Osteoblast (primary cell): ENCODE data around the gene ATG4D. TPM values are rescaled to one million over a fixed set of nuclear protein-coding genes. Genes with fewer than 3 reads are reported as not detected.
A peak's percentile ranks its signal among the peaks of the same experiment; 100 is the strongest.

Source experiments
- DNase-seq: peaks from one replicate; pipeline ENCODE4 v3.0.0; 2011; ENCODE audit warnings: low spot score, mixed read lengths; ENCODE audit not compliant: insufficient read length; ENCODE audit errors: missing footprints
- H2AFZ ChIP-seq: 2 replicates; pipeline ENCODE4 v1.6.0; 2011; ENCODE audit warnings: mild to moderate bottlenecking, low read length
- H3K27ac ChIP-seq: 2 replicates; pipeline ENCODE4 v1.5.1; 2011; ENCODE audit warnings: mild to moderate bottlenecking, low read depth, low read length, moderate library complexity
- H3K27me3 ChIP-seq: 2 replicates; pipeline ENCODE4 v1.6.0; 2012; ENCODE audit warnings: mild to moderate bottlenecking, control low read depth, inconsistent platforms, low read length, moderate library complexity; ENCODE audit not compliant: insufficient read depth
- H3K36me3 ChIP-seq: 2 replicates; pipeline ENCODE4 v1.5.1; 2011; ENCODE audit warnings: mild to moderate bottlenecking, low read length, control low read depth, moderate library complexity; ENCODE audit not compliant: insufficient read depth
- H3K4me1 ChIP-seq: 2 replicates; pipeline ENCODE4 v1.5.1; 2011; ENCODE audit warnings: mild to moderate bottlenecking, low read length, control low read depth, moderate library complexity; ENCODE audit not compliant: insufficient read depth
- H3K4me2 ChIP-seq: 2 replicates; pipeline ENCODE4 v1.6.0; 2011; ENCODE audit warnings: mild to moderate bottlenecking, low read length; ENCODE audit not compliant: insufficient read depth
- H3K4me3 ChIP-seq: fragments of 200-600 bp; sonication (generic); 3 replicates; pipeline ENCODE4 v1.5.1; 2012; ENCODE audit warnings: mild to moderate bottlenecking, low read length, inconsistent platforms; ENCODE audit not compliant: insufficient read depth
- H3K79me2 ChIP-seq: 2 replicates; pipeline ENCODE4 v1.6.0; 2012; ENCODE audit warnings: mild to moderate bottlenecking, low read length, control low read depth, inconsistent platforms; ENCODE audit not compliant: insufficient read depth
- H3K9me3 ChIP-seq: 2 replicates; pipeline ENCODE4 v1.5.1; 2011; ENCODE audit warnings: low read depth, low read length, control low read depth
- H4K20me1 ChIP-seq: 2 replicates; pipeline ENCODE4 v1.6.0; 2012; ENCODE audit warnings: mild to moderate bottlenecking, low read length, control low read depth; ENCODE audit not compliant: insufficient read depth
- total RNA-seq: library from RNA; depleted of rRNA; stranded (reverse); fragments of >200 nt; gene quantifications from 2 replicates; pipeline ENCODE4 v1.2.3, GENCODE V29; 2012
- TF ChIP-seq, protein P1 (sequence below): IDR thresholded peaks from 2 replicates; pipeline ENCODE4 v1.5.1; 2011; ENCODE audit warnings: mild to moderate bottlenecking, low read depth, low read length, moderate library complexity; ENCODE audit errors: extremely low read depth

Gene ATG4D
- total RNA-seq, 1 donor: 11.6 TPM

DNA sequence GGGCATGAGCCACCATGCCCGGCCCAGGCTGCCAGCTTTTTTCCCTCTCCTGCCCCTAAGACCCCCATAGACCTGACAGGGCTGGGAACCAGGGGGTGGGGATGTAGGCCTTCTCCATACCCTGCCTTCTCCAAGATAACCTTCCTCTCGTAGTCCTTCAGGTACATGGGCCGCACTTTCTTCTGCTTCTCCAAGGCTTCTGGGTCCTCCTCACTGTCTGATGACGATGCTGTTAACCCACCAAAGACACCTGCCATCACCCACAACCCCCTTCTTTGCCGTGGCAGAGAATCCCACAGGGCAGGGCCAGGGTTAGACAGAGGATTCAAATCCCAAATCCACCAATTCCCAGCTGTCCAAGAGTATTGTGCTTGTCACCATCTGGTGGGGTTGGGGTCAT lies 18.9 kb downstream of the ATG4D start:
- Histone ChIP-seq H3K4me1 (peaks cover 18% of the 10 kb centered on the region), H3K79me2 (peaks cover 19% of the 10 kb centered on the region), H3K4me3 (no peak overlapping the region), H3K9me3 (no peaks in the 10 kb centered on the region), H4K20me1 (no peaks in the 10 kb centered on the region), H2AFZ (no peak overlapping the region), H3K36me3 (peaks cover 35% of the 10 kb centered on the region), H3K4me2 (no peak overlapping the region), H3K27me3 (no peaks in the 10 kb centered on the region), H3K27ac (no peak overlapping the region)
- peak; percentile 54 for DNase-seq
- TF ChIP-seq, protein P1, sequence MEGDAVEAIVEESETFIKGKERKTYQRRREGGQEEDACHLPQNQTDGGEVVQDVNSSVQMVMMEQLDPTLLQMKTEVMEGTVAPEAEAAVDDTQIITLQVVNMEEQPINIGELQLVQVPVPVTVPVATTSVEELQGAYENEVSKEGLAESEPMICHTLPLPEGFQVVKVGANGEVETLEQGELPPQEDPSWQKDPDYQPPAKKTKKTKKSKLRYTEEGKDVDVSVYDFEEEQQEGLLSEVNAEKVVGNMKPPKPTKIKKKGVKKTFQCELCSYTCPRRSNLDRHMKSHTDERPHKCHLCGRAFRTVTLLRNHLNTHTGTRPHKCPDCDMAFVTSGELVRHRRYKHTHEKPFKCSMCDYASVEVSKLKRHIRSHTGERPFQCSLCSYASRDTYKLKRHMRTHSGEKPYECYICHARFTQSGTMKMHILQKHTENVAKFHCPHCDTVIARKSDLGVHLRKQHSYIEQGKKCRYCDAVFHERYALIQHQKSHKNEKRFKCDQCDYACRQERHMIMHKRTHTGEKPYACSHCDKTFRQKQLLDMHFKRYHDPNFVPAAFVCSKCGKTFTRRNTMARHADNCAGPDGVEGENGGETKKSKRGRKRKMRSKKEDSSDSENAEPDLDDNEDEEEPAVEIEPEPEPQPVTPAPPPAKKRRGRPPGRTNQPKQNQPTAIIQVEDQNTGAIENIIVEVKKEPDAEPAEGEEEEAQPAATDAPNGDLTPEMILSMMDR: no peak

DNA sequence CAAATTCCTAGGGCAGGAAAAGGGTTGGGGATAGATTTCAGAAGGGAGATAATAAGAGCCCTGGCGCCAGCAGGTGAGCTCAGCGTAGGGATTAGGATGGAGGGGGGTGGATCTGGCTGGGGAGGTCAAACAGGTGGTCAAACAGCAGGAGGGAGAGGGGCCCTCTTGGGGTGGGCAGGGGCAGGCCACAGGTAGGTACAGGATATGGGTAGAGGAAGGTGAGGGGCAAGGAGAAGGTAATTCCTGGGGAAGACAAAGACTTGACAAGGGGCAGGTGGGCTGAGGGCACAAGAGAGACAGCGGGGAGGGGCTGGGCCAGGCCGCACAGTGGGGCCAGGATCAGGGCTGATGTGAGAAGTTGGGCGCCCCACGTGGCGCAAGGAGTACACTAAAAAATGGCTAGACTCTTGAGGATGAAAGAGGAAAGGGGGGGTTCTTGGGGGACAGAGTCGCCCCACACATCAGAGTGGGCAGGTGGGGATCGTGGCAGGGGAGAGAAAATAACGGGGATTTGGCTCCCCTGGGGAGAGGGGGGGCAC lies 21.4 kb downstream of the ATG4D start:
- TF ChIP-seq, protein P1: peak; percentile 38
- Histone ChIP-seq H3K79me2 (peaks cover 28% of the 10 kb centered on the region), H3K27ac (peak overlapping the region; percentile 66), H3K27me3 (no peaks in the 10 kb centered on the region), H3K9me3 (no peaks in the 10 kb centered on the region), H2AFZ (peak overlapping the region; percentile 75), H3K36me3 (peaks cover 18% of the 10 kb centered on the region), H3K4me2 (peak overlapping the region; percentile 81), H4K20me1 (no peaks in the 10 kb centered on the region), H3K4me3 (peak overlapping the region; percentile 93), H3K4me1 (peaks cover 33% of the 10 kb centered on the region)
- peak; percentile 98 for DNase-seq

DNA sequence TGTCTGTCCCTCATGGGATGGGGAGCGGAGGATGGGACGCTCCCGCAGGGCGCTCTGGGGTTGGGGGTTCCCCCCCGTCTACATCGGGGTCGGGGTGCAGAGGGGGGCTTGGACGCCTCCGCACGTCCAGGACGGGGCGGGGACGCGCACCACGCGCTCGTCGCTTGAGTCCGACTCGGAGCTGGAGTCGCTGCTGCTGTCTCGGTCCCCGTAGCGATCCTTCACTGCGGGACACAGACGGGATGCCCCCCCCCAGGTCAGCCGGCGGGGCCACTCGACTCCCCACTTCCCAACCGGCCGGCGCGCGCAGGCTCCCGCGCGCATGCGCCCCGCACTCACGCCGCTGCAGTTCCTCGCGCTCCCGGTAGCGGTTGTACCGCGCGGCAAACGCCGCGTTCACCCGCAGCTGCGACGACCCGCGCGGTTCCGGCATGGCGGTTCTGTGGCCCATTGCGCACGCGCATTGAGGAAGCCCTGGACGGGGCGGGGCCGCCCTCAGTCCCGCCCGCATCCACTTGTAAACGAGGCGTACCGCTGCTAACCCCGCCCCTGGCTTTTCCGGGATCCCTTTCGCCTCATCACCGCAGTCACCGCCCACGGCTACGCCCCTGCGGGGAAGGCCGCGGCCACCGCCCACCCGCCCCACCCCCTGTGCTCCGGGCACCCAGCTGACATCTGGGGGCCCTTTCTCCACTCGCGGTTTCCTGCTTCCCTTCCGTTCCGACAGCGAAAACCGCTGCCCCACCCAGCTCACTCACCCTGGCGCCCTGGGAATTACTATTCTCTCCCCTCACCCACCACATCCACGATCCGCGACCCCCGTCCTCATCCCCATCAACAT lies 22.1 kb downstream of the ATG4D start, which contains the start of gene KRI1:
TSS of gene KRI1 (minus strand) at position 444 of the 841 bp plus-strand sequence. CDS start at position 433, 11 bp downstream.
- Histone ChIP-seq H3K4me2 (peak within 1 kb of the TSS; percentile 81), H3K9me3 (no peaks in the 10 kb centered on the region), H3K4me1 (peaks cover 33% of the 10 kb centered on the region), H3K27ac (peak within 1 kb of the TSS; percentile 66), H4K20me1 (no peaks in the 10 kb centered on the region), H3K36me3 (peaks cover 14% of the 10 kb centered on the region), H3K27me3 (no peaks in the 10 kb centered on the region), H3K4me3 (peak within 1 kb of the TSS; percentile 93), H2AFZ (peak within 1 kb of the TSS; percentile 86), H3K79me2 (peaks cover 28% of the 10 kb centered on the region)
- TF ChIP-seq, protein P1: peak; percentile 15
- DNase-seq: peak; percentile 100

DNA sequence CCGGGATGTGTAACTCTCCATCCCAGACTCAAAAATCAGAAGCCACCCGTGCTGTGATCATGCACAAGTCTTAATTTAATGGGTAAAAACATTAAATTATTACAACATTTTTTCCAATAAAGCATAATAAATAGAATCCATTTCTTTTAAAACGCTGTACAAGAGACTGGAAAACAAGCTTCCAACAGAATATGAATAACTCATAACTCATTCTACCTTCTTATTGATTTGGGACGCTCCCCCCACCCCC lies 22.6 kb downstream of the ATG4D start:
- Histone ChIP-seq H3K4me1 (peaks cover 33% of the 10 kb centered on the region), H3K79me2 (peaks cover 28% of the 10 kb centered on the region), H3K4me2 (peak overlapping the region; percentile 81), H2AFZ (peak overlapping the region; percentile 86), H3K27me3 (no peaks in the 10 kb centered on the region), H3K9me3 (no peaks in the 10 kb centered on the region), H3K4me3 (peak overlapping the region; percentile 93), H3K36me3 (peaks cover 9% of the 10 kb centered on the region), H4K20me1 (no peaks in the 10 kb centered on the region), H3K27ac (peak overlapping the region; percentile 65)
- TF ChIP-seq, protein P1: no peak
- DNase-seq: no peak
